Gastroesophageal sphincter (tissue), 3 donors: ENCODE data around the gene RABL2B.

Experiments
- EP300 ChIP-seq: sonication (generic); formaldehyde crosslinking; IDR thresholded peaks from one replicate; pipeline ENCODE4 v1.6.1; 2017; ENCODE audit warnings: antibody characterized with exemption, mild to moderate bottlenecking
- POLR2A ChIP-seq, 2 donors: fragments of 450-650 bp; IDR thresholded peaks; one replicate each; pipeline ENCODE4 v1.6.1; 2017; ENCODE audit warnings: antibody characterized with exemption in 2 of 2, mild to moderate bottlenecking in 2 of 2, moderate library complexity in 1 of 2
- POLR2AphosphoS5 ChIP-seq: sonication (generic); formaldehyde crosslinking; IDR thresholded peaks from one replicate; pipeline ENCODE4 v1.6.1; 2017; ENCODE audit warnings: antibody characterized with exemption
- TF ChIP-seq, protein P1 (sequence below), 4 experiments: fragments of 200-600 bp in 2 of 4; fragments of 450-650 bp in 2 of 4; sonication (generic) in 1 of 4; IDR thresholded peaks; one replicate each; pipeline ENCODE4 v1.5.1; 2017 to 2019; ENCODE audit warnings: antibody characterized with exemption in 4 of 4, mild to moderate bottlenecking in 2 of 4, moderate library complexity in 2 of 4

- TF ChIP-seq, protein P1, sequence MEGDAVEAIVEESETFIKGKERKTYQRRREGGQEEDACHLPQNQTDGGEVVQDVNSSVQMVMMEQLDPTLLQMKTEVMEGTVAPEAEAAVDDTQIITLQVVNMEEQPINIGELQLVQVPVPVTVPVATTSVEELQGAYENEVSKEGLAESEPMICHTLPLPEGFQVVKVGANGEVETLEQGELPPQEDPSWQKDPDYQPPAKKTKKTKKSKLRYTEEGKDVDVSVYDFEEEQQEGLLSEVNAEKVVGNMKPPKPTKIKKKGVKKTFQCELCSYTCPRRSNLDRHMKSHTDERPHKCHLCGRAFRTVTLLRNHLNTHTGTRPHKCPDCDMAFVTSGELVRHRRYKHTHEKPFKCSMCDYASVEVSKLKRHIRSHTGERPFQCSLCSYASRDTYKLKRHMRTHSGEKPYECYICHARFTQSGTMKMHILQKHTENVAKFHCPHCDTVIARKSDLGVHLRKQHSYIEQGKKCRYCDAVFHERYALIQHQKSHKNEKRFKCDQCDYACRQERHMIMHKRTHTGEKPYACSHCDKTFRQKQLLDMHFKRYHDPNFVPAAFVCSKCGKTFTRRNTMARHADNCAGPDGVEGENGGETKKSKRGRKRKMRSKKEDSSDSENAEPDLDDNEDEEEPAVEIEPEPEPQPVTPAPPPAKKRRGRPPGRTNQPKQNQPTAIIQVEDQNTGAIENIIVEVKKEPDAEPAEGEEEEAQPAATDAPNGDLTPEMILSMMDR (IDR thresholded peaks at IDR 0.05): no peak
- no peak for TF ChIP-seq POLR2A (IDR thresholded peaks at IDR 0.05)
- no peak for TF ChIP-seq POLR2AphosphoS5
- TF ChIP-seq EP300: no peak
Observed at GRCh38 chr22:50723991-50724390, 59.4 kb downstream of the RABL2B start.
